Subcutaneous adipose tissue (tissue), 4 donors: ENCODE data around the gene KLHL1. TPM values are rescaled to one million over a fixed set of nuclear protein-coding genes. Genes with fewer than 3 reads are reported as not detected.

Experiments used
- total RNA-seq, 4 donors: library from RNA; depleted of rRNA; stranded (reverse); fragments of >200 nt; gene quantifications; one replicate each; pipeline ENCODE4 v1.1.0, GENCODE V29; 2016
- TF ChIP-seq, protein P1 (sequence below): fragments of 450-650 bp; IDR thresholded peaks from one replicate; pipeline ENCODE4 v1.5.1; 2016; ENCODE audit warnings: low read depth, mild to moderate bottlenecking, control low read depth, antibody characterized with exemption, moderate library complexity

KLHL1 gene
- total RNA-seq, 4 donors from 2014 or later: not detected

GRCh38 chr13:69706807-69707206, 401.4 kb downstream of the KLHL1 start:
- TF ChIP-seq, protein P1, sequence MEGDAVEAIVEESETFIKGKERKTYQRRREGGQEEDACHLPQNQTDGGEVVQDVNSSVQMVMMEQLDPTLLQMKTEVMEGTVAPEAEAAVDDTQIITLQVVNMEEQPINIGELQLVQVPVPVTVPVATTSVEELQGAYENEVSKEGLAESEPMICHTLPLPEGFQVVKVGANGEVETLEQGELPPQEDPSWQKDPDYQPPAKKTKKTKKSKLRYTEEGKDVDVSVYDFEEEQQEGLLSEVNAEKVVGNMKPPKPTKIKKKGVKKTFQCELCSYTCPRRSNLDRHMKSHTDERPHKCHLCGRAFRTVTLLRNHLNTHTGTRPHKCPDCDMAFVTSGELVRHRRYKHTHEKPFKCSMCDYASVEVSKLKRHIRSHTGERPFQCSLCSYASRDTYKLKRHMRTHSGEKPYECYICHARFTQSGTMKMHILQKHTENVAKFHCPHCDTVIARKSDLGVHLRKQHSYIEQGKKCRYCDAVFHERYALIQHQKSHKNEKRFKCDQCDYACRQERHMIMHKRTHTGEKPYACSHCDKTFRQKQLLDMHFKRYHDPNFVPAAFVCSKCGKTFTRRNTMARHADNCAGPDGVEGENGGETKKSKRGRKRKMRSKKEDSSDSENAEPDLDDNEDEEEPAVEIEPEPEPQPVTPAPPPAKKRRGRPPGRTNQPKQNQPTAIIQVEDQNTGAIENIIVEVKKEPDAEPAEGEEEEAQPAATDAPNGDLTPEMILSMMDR: no peak

GRCh38 chr13:69704311-69704710, 403.9 kb downstream of the KLHL1 start:
- TF ChIP-seq, protein P1: no peak

GRCh38 chr13:69690999-69691398, 417.3 kb downstream of the KLHL1 start:
- TF ChIP-seq, protein P1: no peak

- TF ChIP-seq, protein P1: no peak
Measured at GRCh38 chr13:69683921-69684686, 424.1 kb downstream of the KLHL1 start.

DNA sequence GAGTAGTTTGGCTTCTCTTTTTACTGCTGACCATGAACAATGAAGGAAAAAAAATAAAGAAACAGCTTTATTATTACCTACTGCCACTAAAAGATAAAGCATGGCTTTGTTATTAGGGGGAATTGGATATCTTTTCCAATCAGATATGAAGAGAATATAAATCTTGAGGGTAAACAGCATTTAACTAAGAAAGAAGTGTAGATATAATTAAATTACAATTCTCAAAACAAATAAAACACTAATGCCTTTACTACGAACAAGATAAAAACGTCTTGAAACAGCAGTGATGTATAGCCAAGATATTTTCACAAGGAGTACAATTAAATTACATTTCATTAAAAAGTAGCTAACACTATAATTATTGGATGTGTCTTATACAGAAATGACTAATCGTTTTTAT, 426.5 kb downstream of the KLHL1 start:
- TF ChIP-seq, protein P1: no peak

DNA sequence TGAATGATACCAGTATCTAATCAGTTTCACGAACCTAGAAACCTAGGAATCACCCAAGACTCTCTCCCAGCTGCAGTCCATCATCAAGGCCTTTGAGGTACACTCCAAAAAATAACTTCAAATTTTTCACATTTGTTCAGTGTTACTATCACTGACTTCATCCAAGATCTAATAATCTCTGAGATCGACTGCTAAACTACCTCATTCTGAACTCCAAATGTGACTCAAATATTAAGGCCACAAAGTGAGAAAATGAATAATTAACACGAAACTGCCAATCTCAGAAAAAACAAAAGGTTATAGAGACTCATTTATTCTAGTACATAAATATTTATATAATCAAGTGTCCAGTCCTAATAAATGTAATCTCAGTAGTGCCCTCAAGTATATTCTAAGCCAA, 430.9 kb downstream of the KLHL1 start:
- TF ChIP-seq, protein P1: no peak

DNA sequence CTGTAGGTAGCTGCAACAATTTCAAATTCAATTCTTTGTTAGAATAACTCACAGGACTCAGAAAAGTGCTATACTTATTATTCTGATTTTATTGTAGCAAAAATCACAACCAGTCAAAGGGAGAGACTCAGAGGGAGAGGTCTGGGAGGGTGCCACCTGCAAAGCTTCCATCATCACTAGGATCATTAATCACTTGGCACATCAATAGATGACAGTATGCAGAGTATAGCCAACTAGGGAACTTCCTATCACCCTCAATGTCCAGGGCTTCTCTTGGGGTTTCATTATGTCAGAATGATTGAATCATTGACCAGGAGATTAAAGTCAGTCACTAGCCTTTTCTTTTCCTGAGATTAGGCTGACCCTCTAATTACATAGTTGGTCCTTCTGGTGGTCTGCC, 432.0 kb downstream of the KLHL1 start:
- TF ChIP-seq, protein P1: no peak
